ENCODE data around the gene LDLRAD1. TPM values are rescaled to one million over a fixed set of nuclear protein-coding genes. Genes with fewer than 3 reads are reported as not detected.
A peak's percentile ranks its signal among the peaks of the same experiment; 100 is the strongest.

The LDLRAD1 gene
- polyA plus RNA-seq, 3 donors, result not detected

GRCh38 chr1:53959664-53960250, 58.2 kb downstream of the LDLRAD1 start:
- no peaks in the 10 kb centered on the region for H4K20me1 ChIP-seq (ENCODE audit: insufficient read depth, low read length)
- intact Hi-C loops (cut with micrococcal nuclease), result loop anchor here (2.0 to 5.0 kb wide), 2 partner anchors 97 kb away; no protein-coding TSS in a partner anchor
- H3K27ac Mint-ChIP-seq, result no peak overlapping the region
- H3K9ac ChIP-seq (ENCODE audit: insufficient read depth, low read length, poor library complexity, severe bottlenecking), result no peak overlapping the region
- H3K79me2 ChIP-seq (ENCODE audit: insufficient read depth, low read length), result no peaks in the 10 kb centered on the region
- no peak overlapping the region for H3K4me3 Mint-ChIP-seq
- peaks cover 20 to 46% of the 10 kb centered on the region in 2 donors for H3K36me3 ChIP-seq (replicated peaks in 1 of 2; ENCODE audit: control insufficient read depth in 1 of 2, insufficient read depth in 2 of 2, low read length in 2 of 2)
- no peak overlapping the region for H3K27ac ChIP-seq (ENCODE audit: low read depth in 1 of 2, low read length in 2 of 2)
- DNase-seq, result peak; percentile 18 to 30 (median 26)
- TF ChIP-seq, protein P1, sequence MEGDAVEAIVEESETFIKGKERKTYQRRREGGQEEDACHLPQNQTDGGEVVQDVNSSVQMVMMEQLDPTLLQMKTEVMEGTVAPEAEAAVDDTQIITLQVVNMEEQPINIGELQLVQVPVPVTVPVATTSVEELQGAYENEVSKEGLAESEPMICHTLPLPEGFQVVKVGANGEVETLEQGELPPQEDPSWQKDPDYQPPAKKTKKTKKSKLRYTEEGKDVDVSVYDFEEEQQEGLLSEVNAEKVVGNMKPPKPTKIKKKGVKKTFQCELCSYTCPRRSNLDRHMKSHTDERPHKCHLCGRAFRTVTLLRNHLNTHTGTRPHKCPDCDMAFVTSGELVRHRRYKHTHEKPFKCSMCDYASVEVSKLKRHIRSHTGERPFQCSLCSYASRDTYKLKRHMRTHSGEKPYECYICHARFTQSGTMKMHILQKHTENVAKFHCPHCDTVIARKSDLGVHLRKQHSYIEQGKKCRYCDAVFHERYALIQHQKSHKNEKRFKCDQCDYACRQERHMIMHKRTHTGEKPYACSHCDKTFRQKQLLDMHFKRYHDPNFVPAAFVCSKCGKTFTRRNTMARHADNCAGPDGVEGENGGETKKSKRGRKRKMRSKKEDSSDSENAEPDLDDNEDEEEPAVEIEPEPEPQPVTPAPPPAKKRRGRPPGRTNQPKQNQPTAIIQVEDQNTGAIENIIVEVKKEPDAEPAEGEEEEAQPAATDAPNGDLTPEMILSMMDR (IDR thresholded peaks at IDR 0.05), result peak; percentile 69
- peaks cover 35 to 37% of the 10 kb centered on the region in 2 donors for H3K36me3 Mint-ChIP-seq
- no peaks in the 10 kb centered on the region for H3K9me3 ChIP-seq (replicated peaks in 1 of 2; ENCODE audit: control insufficient read depth in 1 of 2, insufficient read depth in 1 of 2, low read length in 2 of 2)
- peaks cover 0 to 2% (median 0%) of the 10 kb centered on the region in 7 donors for H3K9me3 Mint-ChIP-seq
- H3K27me3 ChIP-seq (ENCODE audit: control insufficient read depth in 2 of 2, insufficient read depth in 2 of 2, low read length in 2 of 2), result no peaks in the 10 kb centered on the region
- no peak overlapping the region for H3K4me2 ChIP-seq (replicated peaks; ENCODE audit: extremely low read depth, low read length, poor library complexity, severe bottlenecking)
- no peak overlapping the region for H2AFZ ChIP-seq (ENCODE audit: insufficient read depth, low read depth, low read length, poor library complexity, severe bottlenecking)
- H3K4me1 Mint-ChIP-seq, result peaks cover 11% of the 10 kb centered on the region
- H3K27me3 Mint-ChIP-seq (ENCODE audit: low read depth in 3 of 3), result no peaks in the 10 kb centered on the region
- H3K4me1 ChIP-seq (ENCODE audit: control insufficient read depth in 1 of 2, insufficient read depth in 2 of 2, low read length in 2 of 2), result peaks cover 7 to 15% of the 10 kb centered on the region in 2 donors
- no peak overlapping the region for H3K4me3 ChIP-seq (replicated peaks in 1 of 3; ENCODE audit: low read depth in 2 of 3, low read length in 3 of 3)

Other genes starting within 250 kb of the LDLRAD1 start
- gene NDC1, start 179.9 kb downstream of the LDLRAD1 start, polyA plus RNA-seq, result 1 to 10 TPM; 3.0 to 6.1 (median 4.7) TPM
- 10 to 100 TPM; 24.4 to 51.9 (median 42.1) TPM for gene YIPF1, start 128.4 kb downstream of the LDLRAD1 start, polyA plus RNA-seq
- gene DIO1, start 124.0 kb downstream of the LDLRAD1 start, polyA plus RNA-seq, result under 1 TPM in 2 of 3 donors, not detected in 1; 0.22 to 0.73 TPM
- 10 to 100 TPM; 17.1 to 30.6 (median 27.8) TPM for gene IFT25, start 72.5 kb downstream of the LDLRAD1 start, polyA plus RNA-seq
- 1 to 10 TPM; 5.6 to 7.3 (median 7.3) TPM for gene LRRC42, start 71.8 kb downstream of the LDLRAD1 start, polyA plus RNA-seq
- 100 to 1,000 TPM; 169 to 925 (median 831) TPM for gene TMEM59, start 35.0 kb upstream of the LDLRAD1 start, polyA plus RNA-seq
- 1 to 10 TPM; 3.0 to 6.7 (median 3.8) TPM for gene TCEANC2, start 35.4 kb upstream of the LDLRAD1 start, polyA plus RNA-seq
- gene CDCP2, start 134.8 kb upstream of the LDLRAD1 start, polyA plus RNA-seq, result under 1 TPM in 1 of 3 donors, not detected in 2; 0.09 TPM
- 1 to 10 TPM in 2 of 3 donors, under 1 TPM in 1; 0.76 to 3.9 (median 1.5) TPM for gene CYB5RL, start 181.8 kb upstream of the LDLRAD1 start, polyA plus RNA-seq
- 10 to 100 TPM in 2 of 3 donors, 1 to 10 TPM in 1; 7.5 to 47.8 (median 42.5) TPM for gene MRPL37, start 182.0 kb upstream of the LDLRAD1 start, polyA plus RNA-seq

Measured in CD14-positive monocyte (primary cell).